Neural cell (in vitro differentiated cells): ENCODE measurements around the gene DOK7.

Experiments used
- EP300 ChIP-seq: fragments of 450-650 bp; conservative IDR thresholded peaks from 2 replicates; pipeline ENCODE4 v1.6.1; 2014; ENCODE audit warnings: antibody characterized with exemption, mild to moderate bottlenecking, moderate library complexity; ENCODE audit not compliant: poor library complexity, severe bottlenecking
- TAF1 ChIP-seq: IDR thresholded peaks from 2 replicates; pipeline ENCODE4 v1.6.1; 2012; ENCODE audit warnings: low read depth
- TF ChIP-seq, protein P1 (sequence below): fragments of 450-650 bp; IDR thresholded peaks from 2 replicates; pipeline ENCODE4 v1.5.1; 2014; ENCODE audit warnings: antibody characterized with exemption, mild to moderate bottlenecking, moderate library complexity; ENCODE audit not compliant: poor library complexity, severe bottlenecking

DNA sequence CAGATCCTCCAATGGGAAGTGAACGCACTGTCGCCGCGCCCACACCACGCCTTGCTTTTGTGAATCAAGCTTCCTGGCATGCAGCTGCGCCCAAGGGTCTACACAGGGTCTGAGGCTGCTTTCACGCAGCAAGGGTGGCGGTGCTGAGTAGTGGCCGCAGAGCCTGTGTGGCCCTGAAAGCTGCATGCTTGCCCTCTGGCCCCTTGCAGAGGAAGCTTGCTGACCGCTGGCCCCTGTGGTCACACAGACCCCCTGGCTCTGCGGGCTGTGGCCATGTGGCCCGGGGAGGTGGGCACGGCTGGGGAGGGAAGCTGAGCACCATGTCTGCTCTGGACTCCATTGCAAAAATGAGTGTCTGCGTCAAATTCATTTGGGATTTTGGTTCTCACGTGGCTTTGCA, 8.8 kb downstream of the DOK7 start:
- TF ChIP-seq, protein P1, sequence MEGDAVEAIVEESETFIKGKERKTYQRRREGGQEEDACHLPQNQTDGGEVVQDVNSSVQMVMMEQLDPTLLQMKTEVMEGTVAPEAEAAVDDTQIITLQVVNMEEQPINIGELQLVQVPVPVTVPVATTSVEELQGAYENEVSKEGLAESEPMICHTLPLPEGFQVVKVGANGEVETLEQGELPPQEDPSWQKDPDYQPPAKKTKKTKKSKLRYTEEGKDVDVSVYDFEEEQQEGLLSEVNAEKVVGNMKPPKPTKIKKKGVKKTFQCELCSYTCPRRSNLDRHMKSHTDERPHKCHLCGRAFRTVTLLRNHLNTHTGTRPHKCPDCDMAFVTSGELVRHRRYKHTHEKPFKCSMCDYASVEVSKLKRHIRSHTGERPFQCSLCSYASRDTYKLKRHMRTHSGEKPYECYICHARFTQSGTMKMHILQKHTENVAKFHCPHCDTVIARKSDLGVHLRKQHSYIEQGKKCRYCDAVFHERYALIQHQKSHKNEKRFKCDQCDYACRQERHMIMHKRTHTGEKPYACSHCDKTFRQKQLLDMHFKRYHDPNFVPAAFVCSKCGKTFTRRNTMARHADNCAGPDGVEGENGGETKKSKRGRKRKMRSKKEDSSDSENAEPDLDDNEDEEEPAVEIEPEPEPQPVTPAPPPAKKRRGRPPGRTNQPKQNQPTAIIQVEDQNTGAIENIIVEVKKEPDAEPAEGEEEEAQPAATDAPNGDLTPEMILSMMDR = no peak
- no peak for TF ChIP-seq TAF1
- TF ChIP-seq EP300 = no peak
